GM18868 (cell line): ENCODE results near the gene PRSS57.
"Not testable (repeated sequence)": the region's sequence is repeated elsewhere in the genome, so short reads cannot be mapped to it uniquely, and the experiment has no call there.

ENCODE experiments used
- ATAC-seq: cut with Tn5 transposase; IDR thresholded peaks from one replicate; pipeline ENCODE4 v1.9.1; 2021; ENCODE audit warnings: mild to moderate bottlenecking, moderate library complexity; ENCODE audit not compliant: unreplicated experiment

PRSS57 gene

GRCh38 chr19:695352-695949 lies at the start of gene PRSS57:
Gene PRSS57, minus strand, starts transcription at chr19:695452. Its CDS starts 22 bp downstream, at chr19:695430.
- ATAC-seq = no peak

- no peak for ATAC-seq
Observed at GRCh38 chr19:743168-743687, 48.0 kb upstream of the PRSS57 start.

- ATAC-seq = no peak
Observed at GRCh38 chr19:742540-743075, 47.4 kb upstream of the PRSS57 start.

GRCh38 chr19:741506-742131 lies 46.4 kb upstream of the PRSS57 start:
- ATAC-seq = no peak

- ATAC-seq = not testable (repeated sequence)
Observed at GRCh38 chr19:740816-741505, 45.7 kb upstream of the PRSS57 start.

- ATAC-seq = no peak
Observed at GRCh38 chr19:739998-740715, 44.9 kb upstream of the PRSS57 start.

- ATAC-seq = no peak
Observed at GRCh38 chr19:738509-739128, 43.4 kb upstream of the PRSS57 start.

GRCh38 chr19:737591-738093 lies 42.4 kb upstream of the PRSS57 start:
- no peak for ATAC-seq

GRCh38 chr19:736125-736524 lies 40.9 kb upstream of the PRSS57 start:
- no peak for ATAC-seq

GRCh38 chr19:734716-735115 lies 39.5 kb upstream of the PRSS57 start:
- no peak for ATAC-seq

GRCh38 chr19:732148-733069 lies 37.2 kb upstream of the PRSS57 start:
- no peak for ATAC-seq

GRCh38 chr19:731000-731399 lies 35.7 kb upstream of the PRSS57 start:
- ATAC-seq = no peak

GRCh38 chr19:729965-730668 lies 34.9 kb upstream of the PRSS57 start:
- ATAC-seq = no peak

- not testable (repeated sequence) for ATAC-seq
Observed at GRCh38 chr19:729564-729963, 34.3 kb upstream of the PRSS57 start.

GRCh38 chr19:728011-728410 lies 32.8 kb upstream of the PRSS57 start:
- no peak for ATAC-seq

- ATAC-seq = no peak
Observed at GRCh38 chr19:726993-727956, 32.0 kb upstream of the PRSS57 start.

GRCh38 chr19:725461-726089 lies 30.3 kb upstream of the PRSS57 start:
- no peak for ATAC-seq
